Heart left ventricle (tissue), 13 donors: ENCODE measurements around the gene SPRR1A.

Experiments
- POLR2A ChIP-seq, 2 donors: fragments of 450-650 bp; IDR thresholded peaks; one replicate each; pipeline ENCODE4 v1.6.1; 2017; ENCODE audit warnings: antibody characterized with exemption in 2 of 2, mild to moderate bottlenecking in 2 of 2, moderate library complexity in 2 of 2
- TF ChIP-seq, protein P1 (sequence below), 12 donors: fragments of 200-600 bp; sonication (generic) in 4 of 12; IDR thresholded peaks; one replicate each; pipeline versions ENCODE4 v1.5.0 to v1.8.0; 2018 to 2022; ENCODE audit warnings: antibody characterized with exemption in 12 of 12, mild to moderate bottlenecking in 5 of 12
- donor health status: ischemic (EF 13 %, LVEDD 7.1; RV severe dilation, severe dysfunction).
- donor health status: DM: no; HTN: yes; CAD: no.
- donor health status: DM: no; HTN: no; CAD: no.
- donor health status: ischemic (EF 25% LVEDD 6.9; RV normal size, moderate dysfunction).
- donor health status: ischemic (EF 25% LVEDD 5.7; RV mildly dilated, moderate dysfunction).
- donor health status: ischemic (EF 35%, LVEDD 5.7; RV mildly dilated, moderate dysfunction).
- donor health status: nonischemic (EF 11% LVEDD 7.7; RV severe dilation, severe dysfunction).
- donor health status: DM: yes; HTN: yes; CAD: no.
- donor health status: PGD.
- donor health status: ischemic (EF 29% LVEDD 5.4; RV normal size, mild dysfunction).
- donor health status: nonischemic (EF 23%, LVEDD 6.1; RV moderate dilation, normal function).

DNA sequence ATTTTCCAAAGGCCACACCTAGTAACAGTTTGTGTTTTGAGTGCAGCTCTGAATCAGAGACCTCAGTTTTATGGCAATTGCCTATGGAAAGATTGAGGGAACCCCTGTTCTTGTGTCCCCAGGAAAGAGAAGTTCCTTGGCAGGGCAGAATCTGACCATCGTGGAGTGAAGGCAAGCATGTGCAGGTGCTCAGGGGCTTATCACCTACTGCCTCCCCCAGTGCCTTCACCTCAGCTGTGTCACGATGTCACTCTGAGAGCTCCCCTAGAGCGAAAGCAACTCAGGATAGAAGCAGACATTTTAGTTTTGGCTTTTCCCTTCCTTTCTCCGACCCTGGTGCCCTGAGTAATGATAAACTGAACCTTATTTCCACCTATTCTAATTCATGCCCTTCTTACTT lies 1.8 kb upstream of the SPRR1A start:
- TF ChIP-seq, protein P1, sequence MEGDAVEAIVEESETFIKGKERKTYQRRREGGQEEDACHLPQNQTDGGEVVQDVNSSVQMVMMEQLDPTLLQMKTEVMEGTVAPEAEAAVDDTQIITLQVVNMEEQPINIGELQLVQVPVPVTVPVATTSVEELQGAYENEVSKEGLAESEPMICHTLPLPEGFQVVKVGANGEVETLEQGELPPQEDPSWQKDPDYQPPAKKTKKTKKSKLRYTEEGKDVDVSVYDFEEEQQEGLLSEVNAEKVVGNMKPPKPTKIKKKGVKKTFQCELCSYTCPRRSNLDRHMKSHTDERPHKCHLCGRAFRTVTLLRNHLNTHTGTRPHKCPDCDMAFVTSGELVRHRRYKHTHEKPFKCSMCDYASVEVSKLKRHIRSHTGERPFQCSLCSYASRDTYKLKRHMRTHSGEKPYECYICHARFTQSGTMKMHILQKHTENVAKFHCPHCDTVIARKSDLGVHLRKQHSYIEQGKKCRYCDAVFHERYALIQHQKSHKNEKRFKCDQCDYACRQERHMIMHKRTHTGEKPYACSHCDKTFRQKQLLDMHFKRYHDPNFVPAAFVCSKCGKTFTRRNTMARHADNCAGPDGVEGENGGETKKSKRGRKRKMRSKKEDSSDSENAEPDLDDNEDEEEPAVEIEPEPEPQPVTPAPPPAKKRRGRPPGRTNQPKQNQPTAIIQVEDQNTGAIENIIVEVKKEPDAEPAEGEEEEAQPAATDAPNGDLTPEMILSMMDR (IDR thresholded peaks at IDR 0.05), result no peak
- TF ChIP-seq POLR2A (IDR thresholded peaks at IDR 0.05), result no peak
